Ishikawa (cell line): ENCODE results near the gene MARCKS.

Source experiments
- EGR1 ChIP-seq: IDR thresholded peaks from 2 replicates; pipeline ENCODE4 v1.6.1; 2012
- ZBTB7A ChIP-seq: IDR thresholded peaks from 2 replicates; pipeline ENCODE4 v1.6.1; 2012; ENCODE audit warnings: low read depth

DNA sequence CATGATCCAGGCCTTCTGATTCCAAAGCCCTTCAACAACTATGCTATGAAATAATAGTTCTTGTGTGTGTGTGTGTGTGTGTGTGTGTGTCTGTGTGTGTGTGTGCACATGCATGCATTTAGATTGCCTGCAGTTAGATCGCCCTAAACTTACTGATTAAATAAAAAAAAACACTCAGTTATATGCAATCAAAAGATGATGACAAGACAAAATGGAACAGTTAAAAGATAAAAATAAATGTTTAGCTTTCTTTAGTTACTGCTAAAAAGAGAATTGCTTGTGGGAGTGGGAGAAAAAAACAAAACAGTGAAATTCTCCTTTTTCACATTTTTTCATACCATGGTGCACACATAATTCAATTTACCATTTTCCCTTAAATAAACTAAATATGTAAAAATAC is 29.4 kb downstream of the MARCKS start:
- TF ChIP-seq ZBTB7A: no peak
- no peak for TF ChIP-seq EGR1
